Loucy (cell line): ENCODE results near the gene ACY1.

Source experiments
- H2AFZ ChIP-seq: fragments of 200-600 bp; sonication (generic); 2 replicates; pipeline ENCODE4 v1.6.0; 2016; ENCODE audit warnings: antibody characterized with exemption, mild to moderate bottlenecking, low read length, moderate library complexity
- H3F3A ChIP-seq: fragments of 200-600 bp; 2 replicates; pipeline ENCODE4 v1.6.0; 2016; ENCODE audit warnings: antibody characterized with exemption, low read depth, mild to moderate bottlenecking
- H3K27me3 ChIP-seq: fragments of 200-600 bp; sonication (generic); 2 replicates; pipeline ENCODE4 v1.6.1; 2014; ENCODE audit warnings: low read length, mild to moderate bottlenecking; ENCODE audit not compliant: insufficient read depth, poor library complexity, severe bottlenecking
- H3K36me3 ChIP-seq: fragments of 200-600 bp; sonication (generic); 2 replicates; pipeline ENCODE4 v1.6.1; 2016; ENCODE audit warnings: low read length; ENCODE audit not compliant: insufficient read depth
- H3K4me1 ChIP-seq: fragments of 200-600 bp; sonication (generic); 2 replicates; pipeline ENCODE4 v1.5.1; 2014; ENCODE audit warnings: low read length, mild to moderate bottlenecking; ENCODE audit not compliant: insufficient read depth, poor library complexity, severe bottlenecking
- H3K4me2 ChIP-seq: fragments of 200-600 bp; sonication (generic); 2 replicates; pipeline ENCODE4 v1.6.0; 2014; ENCODE audit warnings: antibody characterized with exemption, low read length, low read depth, mild to moderate bottlenecking; ENCODE audit not compliant: poor library complexity, severe bottlenecking
- H3K4me3 ChIP-seq: fragments of 200-600 bp; sonication (generic); 2 replicates; pipeline ENCODE4 v1.5.1; 2014; ENCODE audit warnings: low read length, mild to moderate bottlenecking, mixed read lengths; ENCODE audit not compliant: poor library complexity, severe bottlenecking
- H3K79me2 ChIP-seq: fragments of 200-600 bp; sonication (generic); 2 replicates; pipeline ENCODE4 v1.6.1; 2014; ENCODE audit warnings: low read length; ENCODE audit not compliant: insufficient read depth
- H3K9ac ChIP-seq: fragments of 200-600 bp; sonication (generic); 2 replicates; pipeline ENCODE4 v1.6.0; 2014; ENCODE audit warnings: mild to moderate bottlenecking, low read depth, low read length, moderate library complexity; ENCODE audit not compliant: poor library complexity, severe bottlenecking
- H3K9me2 ChIP-seq: fragments of 200-600 bp; sonication (generic); replicated peaks from 2 replicates; pipeline ENCODE4 v1.6.1; 2016; ENCODE audit warnings: low read depth, low read length, mixed read lengths
- H3K9me3 ChIP-seq: fragments of 200-600 bp; sonication (generic); 2 replicates; pipeline ENCODE4 v1.6.1; 2014; ENCODE audit warnings: mild to moderate bottlenecking, antibody characterized with exemption, low read length, low read depth; ENCODE audit not compliant: insufficient read depth
- H4K20me1 ChIP-seq: fragments of 200-600 bp; sonication (generic); 2 replicates; pipeline ENCODE4 v1.6.0; 2014; ENCODE audit warnings: antibody characterized with exemption, low read length, mild to moderate bottlenecking; ENCODE audit not compliant: insufficient read depth, poor library complexity, severe bottlenecking
- EZH2phosphoT487 ChIP-seq: fragments of 200-600 bp; IDR thresholded peaks from 2 replicates; pipeline ENCODE4 v1.6.1; 2018; ENCODE audit warnings: antibody characterized with exemption, mild to moderate bottlenecking, moderate library complexity, borderline replicate concordance
- TF ChIP-seq, protein P1 (sequence below): fragments of 200-600 bp; sonication (generic); conservative IDR thresholded peaks from 2 replicates; pipeline ENCODE4 v1.5.1; 2014; ENCODE audit warnings: mild to moderate bottlenecking, antibody characterized with exemption, low read length

ACY1 gene

DNA sequence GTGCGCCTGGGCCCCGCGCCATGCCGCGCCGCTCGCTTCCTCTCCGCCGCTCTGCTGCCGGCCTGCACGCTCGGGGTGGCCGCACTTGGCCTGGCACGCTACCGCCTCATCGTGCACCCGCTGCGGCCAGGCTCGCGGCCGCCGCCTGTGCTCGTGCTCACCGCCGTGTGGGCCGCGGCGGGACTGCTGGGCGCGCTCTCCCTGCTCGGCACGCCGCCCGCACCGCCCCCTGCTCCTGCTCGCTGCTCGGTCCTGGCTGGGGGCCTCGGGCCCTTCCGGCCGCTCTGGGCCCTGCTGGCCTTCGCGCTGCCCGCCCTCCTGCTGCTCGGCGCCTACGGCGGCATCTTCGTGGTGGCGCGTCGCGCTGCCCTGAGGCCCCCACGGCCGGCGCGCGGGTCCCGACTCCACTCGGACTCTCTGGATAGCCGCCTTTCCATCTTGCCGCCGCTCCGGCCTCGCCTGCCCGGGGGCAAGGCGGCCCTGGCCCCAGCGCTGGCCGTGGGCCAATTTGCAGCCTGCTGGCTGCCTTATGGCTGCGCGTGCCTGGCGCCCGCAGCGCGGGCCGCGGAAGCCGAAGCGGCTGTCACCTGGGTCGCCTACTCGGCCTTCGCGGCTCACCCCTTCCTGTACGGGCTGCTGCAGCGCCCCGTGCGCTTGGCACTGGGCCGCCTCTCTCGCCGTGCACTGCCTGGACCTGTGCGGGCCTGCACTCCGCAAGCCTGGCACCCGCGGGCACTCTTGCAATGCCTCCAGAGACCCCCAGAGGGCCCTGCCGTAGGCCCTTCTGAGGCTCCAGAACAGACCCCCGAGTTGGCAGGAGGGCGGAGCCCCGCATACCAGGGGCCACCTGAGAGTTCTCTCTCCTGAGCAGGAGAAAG lies 27.2 kb upstream of the ACY1 start:
- Histone ChIP-seq H3K4me3 (no peak overlapping the region), H4K20me1 (no peaks in the 10 kb centered on the region), H3K9me2 (no peaks in the 10 kb centered on the region), H3K27me3 (no peaks in the 10 kb centered on the region), H3K79me2 (no peaks in the 10 kb centered on the region), H3K4me2 (no peak overlapping the region), H3K36me3 (no peaks in the 10 kb centered on the region), H2AFZ (no peak overlapping the region), H3K4me1 (no peaks in the 10 kb centered on the region), H3F3A (no peaks in the 10 kb centered on the region), H3K9ac (no peak overlapping the region), H3K9me3 (no peaks in the 10 kb centered on the region)
- TF ChIP-seq EZH2phosphoT487 = no peak

DNA sequence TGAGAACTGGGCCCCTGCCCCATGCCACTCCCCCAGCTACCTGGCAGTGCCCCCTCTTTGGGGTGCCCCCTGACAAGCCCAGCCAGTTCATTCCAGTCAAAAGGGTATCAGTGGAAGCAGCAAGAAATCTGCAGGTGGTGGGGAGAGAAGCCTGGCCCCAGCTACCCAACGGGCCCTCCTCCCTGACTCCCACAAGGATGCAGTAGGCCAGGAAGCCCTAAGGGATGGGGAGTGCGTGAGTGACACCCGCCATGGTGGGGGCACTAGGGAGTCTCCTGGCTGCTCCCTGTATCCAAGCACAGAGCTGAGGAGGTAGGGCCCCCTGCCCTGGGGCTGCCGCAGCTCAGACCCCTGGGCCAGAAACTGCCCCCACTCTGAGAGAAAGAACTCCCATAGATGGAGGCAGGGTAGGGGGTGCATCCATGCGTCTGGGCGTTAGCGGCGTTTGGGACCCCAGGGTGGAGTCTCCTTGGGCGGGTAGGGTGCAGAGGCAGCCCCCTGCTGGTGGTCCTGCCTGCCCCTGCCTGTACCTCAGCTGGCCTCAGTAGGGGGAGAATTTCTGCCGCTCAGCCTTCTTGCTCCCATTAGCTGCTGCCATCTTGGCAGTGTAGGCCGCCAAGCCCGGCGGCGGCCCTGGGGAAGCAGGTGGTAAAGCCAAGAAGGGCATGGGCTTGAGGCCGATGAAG lies 25.7 kb upstream of the ACY1 start:
- Histone ChIP-seq H3K9me2 (no peaks in the 10 kb centered on the region), H3F3A (no peaks in the 10 kb centered on the region), H3K4me1 (no peaks in the 10 kb centered on the region), H2AFZ (no peak overlapping the region), H3K4me3 (no peak overlapping the region), H4K20me1 (no peaks in the 10 kb centered on the region), H3K36me3 (no peaks in the 10 kb centered on the region), H3K27me3 (no peaks in the 10 kb centered on the region), H3K9ac (no peak overlapping the region), H3K79me2 (no peaks in the 10 kb centered on the region), H3K9me3 (no peaks in the 10 kb centered on the region), H3K4me2 (no peak overlapping the region)
- TF ChIP-seq, protein P1, sequence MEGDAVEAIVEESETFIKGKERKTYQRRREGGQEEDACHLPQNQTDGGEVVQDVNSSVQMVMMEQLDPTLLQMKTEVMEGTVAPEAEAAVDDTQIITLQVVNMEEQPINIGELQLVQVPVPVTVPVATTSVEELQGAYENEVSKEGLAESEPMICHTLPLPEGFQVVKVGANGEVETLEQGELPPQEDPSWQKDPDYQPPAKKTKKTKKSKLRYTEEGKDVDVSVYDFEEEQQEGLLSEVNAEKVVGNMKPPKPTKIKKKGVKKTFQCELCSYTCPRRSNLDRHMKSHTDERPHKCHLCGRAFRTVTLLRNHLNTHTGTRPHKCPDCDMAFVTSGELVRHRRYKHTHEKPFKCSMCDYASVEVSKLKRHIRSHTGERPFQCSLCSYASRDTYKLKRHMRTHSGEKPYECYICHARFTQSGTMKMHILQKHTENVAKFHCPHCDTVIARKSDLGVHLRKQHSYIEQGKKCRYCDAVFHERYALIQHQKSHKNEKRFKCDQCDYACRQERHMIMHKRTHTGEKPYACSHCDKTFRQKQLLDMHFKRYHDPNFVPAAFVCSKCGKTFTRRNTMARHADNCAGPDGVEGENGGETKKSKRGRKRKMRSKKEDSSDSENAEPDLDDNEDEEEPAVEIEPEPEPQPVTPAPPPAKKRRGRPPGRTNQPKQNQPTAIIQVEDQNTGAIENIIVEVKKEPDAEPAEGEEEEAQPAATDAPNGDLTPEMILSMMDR = no peak
- TF ChIP-seq EZH2phosphoT487 = no peak

DNA sequence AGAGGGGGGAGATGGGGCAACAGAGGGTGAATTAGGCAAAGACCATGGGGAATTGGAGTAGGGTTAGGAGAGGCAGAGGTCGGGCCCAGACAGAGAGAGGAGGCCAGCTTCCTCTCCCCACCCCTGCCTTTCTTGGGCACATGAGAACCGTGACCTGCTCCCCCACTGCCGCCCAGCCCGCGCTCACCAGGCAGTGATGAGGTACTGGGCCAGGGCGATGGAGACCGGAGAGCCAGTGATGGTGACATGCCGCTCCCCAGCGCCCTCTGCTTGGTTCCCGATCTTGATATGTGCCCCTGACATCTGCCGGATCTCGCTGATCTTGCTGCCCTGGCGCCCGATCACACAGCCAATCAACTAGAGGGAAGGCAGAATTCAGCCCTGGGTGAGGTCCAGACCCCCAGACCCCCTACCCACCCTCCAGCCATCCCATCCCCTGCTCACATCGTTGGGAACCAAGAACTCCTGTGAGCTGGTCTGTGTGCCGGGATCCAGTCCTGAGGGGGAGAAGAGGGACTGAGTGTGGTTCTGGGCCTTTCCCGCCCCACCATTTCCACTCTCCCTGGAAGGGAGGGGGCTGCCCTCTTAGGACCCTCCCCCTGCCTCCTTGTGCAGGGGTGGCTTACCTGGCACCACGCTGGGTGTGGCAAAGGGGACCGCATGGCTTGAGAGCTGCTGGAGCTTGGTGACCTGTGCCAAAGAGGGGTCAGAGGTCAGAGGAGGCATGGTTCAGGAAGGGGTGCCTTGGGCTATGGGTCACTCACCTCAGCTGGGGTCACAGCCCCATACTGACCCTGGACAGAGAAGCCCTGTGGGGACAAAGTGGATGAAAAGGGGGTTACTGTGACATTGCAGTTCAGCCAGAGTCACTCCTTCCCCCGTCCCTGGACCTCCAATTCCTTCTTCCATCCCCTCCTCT lies 24.5 kb upstream of the ACY1 start:
- H3K36me3 ChIP-seq = no peaks in the 10 kb centered on the region
- H3K27me3 ChIP-seq = no peaks in the 10 kb centered on the region
- no peaks in the 10 kb centered on the region for H3K9me3 ChIP-seq
- no peaks in the 10 kb centered on the region for H3F3A ChIP-seq
- no peak overlapping the region for H3K4me2 ChIP-seq
- no peak overlapping the region for H3K4me3 ChIP-seq
- H2AFZ ChIP-seq = no peak overlapping the region
- TF ChIP-seq, protein P1 = no peak
- TF ChIP-seq EZH2phosphoT487 = no peak
- H4K20me1 ChIP-seq = no peaks in the 10 kb centered on the region
- no peaks in the 10 kb centered on the region for H3K9me2 ChIP-seq
- H3K79me2 ChIP-seq = no peaks in the 10 kb centered on the region
- no peak overlapping the region for H3K9ac ChIP-seq
- no peaks in the 10 kb centered on the region for H3K4me1 ChIP-seq
